Activated CD8-positive, alpha-beta memory T cell treated with anti-CD3 and anti-CD28 coated beads, Interleukin-2, amount 10 ng/mL, durations not matched to agents 7 days and 5 days (primary cell): ENCODE data around the gene MAD2L2. TPM values are rescaled to one million over a fixed set of nuclear protein-coding genes. Genes with fewer than 3 reads are reported as not detected.

ENCODE experiments used
- ATAC-seq: fragments of 150-1000 bp; cut with Tn5 transposase; one replicate; pipeline ENCODE4 v1.10.0; 2021; ENCODE audit warnings: moderate library complexity
- CTCF ChIA-PET: fragments of 350-600 bp; sonication (Branson Sonifier 250); formaldehyde crosslinking; loops from one replicate; lab custom pipeline; 2021; ENCODE audit warnings: antibody characterized with exemption; lab: Charles Lee
- DNase-seq: peaks from one replicate; pipeline ENCODE4 v3.0.0-alpha.2; 2020
- H3K27ac Mint-ChIP-seq: one replicate; pipeline ENCODE4 v1.8.0; 2021; ENCODE audit warnings: mild to moderate bottlenecking, mixed read lengths
- H3K27me3 Mint-ChIP-seq: one replicate; pipeline ENCODE4 v1.8.0; 2021; ENCODE audit warnings: mixed read lengths
- H3K36me3 Mint-ChIP-seq: one replicate; pipeline ENCODE4 v1.8.0; 2021; ENCODE audit warnings: mild to moderate bottlenecking, mixed read lengths
- H3K4me1 Mint-ChIP-seq: one replicate; pipeline ENCODE4 v1.8.0; 2021; ENCODE audit warnings: mixed read lengths
- H3K4me3 Mint-ChIP-seq: one replicate; pipeline ENCODE4 v1.8.0; 2021; ENCODE audit warnings: mild to moderate bottlenecking, moderate library complexity, mixed read lengths
- H3K9me3 Mint-ChIP-seq: one replicate; pipeline ENCODE4 v1.8.0; 2022; ENCODE audit warnings: low read depth, mixed read lengths
- total RNA-seq, 2 experiments: library from RNA; stranded (reverse); gene quantifications; one replicate each; pipeline ENCODE4 v1.2.3, GENCODE V29; 2021

Gene MAD2L2
- total RNA-seq, 2 experiments from 2014 or later, result 85.4 to 94.8 TPM

GRCh38 chr1:11719313-11720032 lies 38.5 kb upstream of the MAD2L2 start:
- no peaks in the 10 kb centered on the region for H3K9me3 Mint-ChIP-seq
- peaks cover 3% of the 10 kb centered on the region for H3K27me3 Mint-ChIP-seq
- peaks cover 16% of the 10 kb centered on the region for H3K4me1 Mint-ChIP-seq
- ATAC-seq, result peak; percentile 92
- CTCF ChIA-PET, result interaction anchor here (1.0 to 9.6 kb wide), 24 partner anchors 9 to 682 kb away, joined by 3 to 214 read pairs (median 12); partner anchors contain the start of genes AGTRAP, ANGPTL7, DISP3 and DRAXIN
- peak; percentile 89 for DNase-seq
- peak overlapping the region; percentile 96 for H3K27ac Mint-ChIP-seq
- no peaks in the 10 kb centered on the region for H3K36me3 Mint-ChIP-seq
- peak overlapping the region; percentile 72 for H3K4me3 Mint-ChIP-seq

GRCh38 chr1:11714831-11715575 lies 34.1 kb upstream of the MAD2L2 start:
- Mint-ChIP-seq H3K27ac (no peak overlapping the region), H3K36me3 (no peaks in the 10 kb centered on the region), H3K4me3 (no peak overlapping the region), H3K4me1 (peaks cover 13% of the 10 kb centered on the region), H3K27me3 (peaks cover 4% of the 10 kb centered on the region), H3K9me3 (no peaks in the 10 kb centered on the region)
- DNase-seq (no peak), ATAC-seq (no peak)
- CTCF ChIA-PET, result interaction anchor here (1.1 to 2.1 kb wide), 3 partner anchors 50 to 73 kb away, joined by 3 to 6 read pairs (median 6); no protein-coding TSS in a partner anchor

DNA sequence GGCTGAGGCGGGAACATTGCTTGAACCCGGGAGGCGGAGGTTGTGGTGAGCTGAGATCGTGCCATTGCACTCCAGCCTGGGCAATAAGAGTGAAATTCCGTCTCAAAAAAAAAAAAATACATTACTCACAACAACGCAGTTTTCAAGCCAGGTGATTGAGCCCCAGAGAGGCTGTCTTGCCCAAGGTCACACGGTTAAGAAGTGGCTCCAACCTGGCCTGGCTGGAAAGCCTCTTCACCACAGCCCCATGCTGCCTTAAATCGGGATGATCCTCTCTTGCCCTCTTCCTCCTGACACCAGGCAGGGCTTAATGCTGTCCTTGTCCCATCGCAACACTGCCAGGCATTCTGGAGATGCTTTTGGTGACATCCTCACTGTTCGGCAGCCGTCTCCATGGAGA lies 32.1 kb upstream of the MAD2L2 start:
- CTCF ChIA-PET, result no interaction called here
- Mint-ChIP-seq H3K27ac (no peak overlapping the region), H3K4me1 (no peaks in the 10 kb centered on the region), H3K9me3 (no peaks in the 10 kb centered on the region), H3K4me3 (no peak overlapping the region), H3K27me3 (peaks cover 14% of the 10 kb centered on the region), H3K36me3 (no peaks in the 10 kb centered on the region)
- no peak for ATAC-seq
- DNase-seq, result no peak

- no peak for DNase-seq
- ATAC-seq, result no peak
- CTCF ChIA-PET, result no interaction called here
- Mint-ChIP-seq H3K9me3 (no peaks in the 10 kb centered on the region), H3K27ac (no peak overlapping the region), H3K4me3 (no peak overlapping the region), H3K36me3 (no peaks in the 10 kb centered on the region), H3K4me1 (no peaks in the 10 kb centered on the region), H3K27me3 (peaks cover 14% of the 10 kb centered on the region)
Measured at GRCh38 chr1:11712285-11712684, 31.3 kb upstream of the MAD2L2 start.

DNA sequence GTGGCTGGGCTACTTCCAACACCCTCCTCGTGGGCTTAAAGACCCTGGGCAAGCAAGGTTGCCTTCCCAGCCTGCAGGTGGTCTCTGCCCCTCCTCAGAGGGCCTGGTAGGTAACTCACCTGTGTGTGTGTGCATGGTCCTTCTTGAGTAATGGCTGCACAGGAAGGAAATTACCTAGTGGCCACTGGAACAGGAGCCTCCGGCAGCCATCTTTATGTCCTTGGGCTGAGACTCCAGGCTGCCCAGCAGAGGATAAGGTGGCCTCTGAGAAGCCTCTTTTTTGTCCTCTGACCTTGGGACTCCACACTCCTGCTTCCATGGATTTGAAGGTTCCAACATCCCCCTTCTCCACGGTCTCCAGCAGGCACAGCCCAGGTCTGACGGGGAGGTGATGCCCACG lies 30.5 kb upstream of the MAD2L2 start:
- no peaks in the 10 kb centered on the region for H3K4me1 Mint-ChIP-seq
- CTCF ChIA-PET, result interaction anchor here (1.2 to 4.2 kb wide), 4 partner anchors 8 to 69 kb away, joined by 3 to 23 read pairs (median 11); partner anchors contain the start of gene FBXO6
- H3K36me3 Mint-ChIP-seq, result no peaks in the 10 kb centered on the region
- no peak overlapping the region for H3K27ac Mint-ChIP-seq
- ATAC-seq (no peak), DNase-seq (no peak)
- no peaks in the 10 kb centered on the region for H3K9me3 Mint-ChIP-seq
- H3K4me3 Mint-ChIP-seq, result no peak overlapping the region
- H3K27me3 Mint-ChIP-seq, result peaks cover 14% of the 10 kb centered on the region

DNA sequence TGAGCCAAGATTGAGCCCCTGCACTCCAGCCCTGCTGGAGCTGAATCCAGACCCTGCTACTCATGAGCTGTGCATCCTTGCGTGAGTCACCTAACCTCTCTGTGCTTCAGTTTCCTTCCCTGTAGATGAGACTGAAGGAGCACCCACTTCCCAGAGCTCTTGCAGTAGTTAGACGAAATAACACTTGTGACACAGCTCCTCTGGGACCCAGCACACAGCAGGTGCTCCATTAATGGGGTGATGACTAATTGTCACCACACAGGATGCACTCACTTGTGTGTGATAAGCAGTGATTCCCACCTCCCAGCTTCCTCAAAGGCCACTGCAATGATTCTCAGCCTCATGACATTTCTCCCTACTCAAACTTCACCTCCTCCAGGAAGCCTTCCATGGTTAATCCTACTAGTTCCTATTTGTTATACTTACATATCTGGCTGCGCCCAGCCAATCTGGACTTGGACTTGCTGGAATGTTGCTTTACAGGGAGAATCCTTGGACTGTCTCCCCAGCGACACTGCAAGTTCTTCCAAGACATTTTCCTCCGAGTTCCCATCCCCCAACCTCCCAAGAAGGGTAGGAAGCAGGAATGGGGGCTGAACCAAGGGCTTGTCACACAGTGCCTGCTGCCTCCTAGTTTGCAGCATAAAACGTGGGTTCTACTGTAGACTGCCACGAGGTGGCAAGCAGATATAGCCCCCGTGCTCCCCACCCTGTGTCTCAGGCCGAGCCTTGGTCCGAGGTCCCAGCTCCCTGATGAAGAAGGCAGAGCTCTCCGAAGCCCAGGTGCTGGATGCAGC lies 27.8 kb upstream of the MAD2L2 start:
- CTCF ChIA-PET, result interaction anchor here (1.4 to 4.2 kb wide), 4 partner anchors 11 to 63 kb away, joined by 5 to 23 read pairs (median 14); partner anchors contain the start of gene FBXO6
- DNase-seq (no peak), ATAC-seq (no peak)
- no peak overlapping the region for H3K27ac Mint-ChIP-seq
- H3K9me3 Mint-ChIP-seq, result no peaks in the 10 kb centered on the region
- H3K4me3 Mint-ChIP-seq, result no peak overlapping the region
- peaks cover 31% of the 10 kb centered on the region for H3K27me3 Mint-ChIP-seq
- H3K36me3 Mint-ChIP-seq, result no peaks in the 10 kb centered on the region
- H3K4me1 Mint-ChIP-seq, result no peaks in the 10 kb centered on the region

DNA sequence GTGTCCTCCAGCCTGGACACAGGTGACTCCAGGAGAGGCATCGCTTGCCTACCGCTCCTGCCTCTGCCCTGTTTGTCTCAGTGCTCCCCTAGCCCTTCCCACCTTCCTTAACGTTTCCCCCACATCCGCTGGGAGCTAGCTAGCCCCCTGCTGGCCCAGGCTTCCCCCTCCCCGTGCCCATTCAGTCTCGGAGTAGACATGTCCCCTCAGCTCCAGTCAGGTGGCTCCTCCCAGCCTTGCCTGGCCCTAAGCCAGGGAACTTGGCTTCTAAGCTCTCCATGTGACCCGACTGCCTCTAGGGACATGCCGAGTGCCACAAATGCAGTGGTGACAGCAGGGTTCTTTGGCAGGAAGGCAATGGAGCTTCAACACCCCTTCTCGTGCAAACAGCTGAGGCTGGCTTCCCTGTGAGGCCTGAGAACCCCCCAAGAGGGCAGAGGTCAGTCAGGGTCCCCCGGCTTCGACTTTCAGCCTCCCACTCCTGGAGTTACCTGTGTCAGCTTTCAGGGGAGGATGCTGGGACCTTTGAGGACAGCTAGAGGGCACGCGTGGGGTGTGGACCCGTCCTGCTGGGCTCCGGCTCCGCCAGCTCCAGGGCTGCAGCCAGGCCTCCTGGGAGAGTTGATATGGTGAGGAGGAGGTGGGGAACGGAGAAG lies 26.8 kb upstream of the MAD2L2 start:
- H3K36me3 Mint-ChIP-seq, result no peaks in the 10 kb centered on the region
- DNase-seq (no peak), ATAC-seq (no peak)
- H3K9me3 Mint-ChIP-seq, result no peaks in the 10 kb centered on the region
- CTCF ChIA-PET, result interaction anchor here (0.7 to 4.2 kb wide), 3 partner anchors 12 to 44 kb away, joined by 3 to 23 read pairs (median 11); partner anchors contain the start of gene FBXO6
- H3K27me3 Mint-ChIP-seq, result peaks cover 36% of the 10 kb centered on the region
- no peaks in the 10 kb centered on the region for H3K4me1 Mint-ChIP-seq
- H3K4me3 Mint-ChIP-seq, result no peak overlapping the region
- no peak overlapping the region for H3K27ac Mint-ChIP-seq

DNA sequence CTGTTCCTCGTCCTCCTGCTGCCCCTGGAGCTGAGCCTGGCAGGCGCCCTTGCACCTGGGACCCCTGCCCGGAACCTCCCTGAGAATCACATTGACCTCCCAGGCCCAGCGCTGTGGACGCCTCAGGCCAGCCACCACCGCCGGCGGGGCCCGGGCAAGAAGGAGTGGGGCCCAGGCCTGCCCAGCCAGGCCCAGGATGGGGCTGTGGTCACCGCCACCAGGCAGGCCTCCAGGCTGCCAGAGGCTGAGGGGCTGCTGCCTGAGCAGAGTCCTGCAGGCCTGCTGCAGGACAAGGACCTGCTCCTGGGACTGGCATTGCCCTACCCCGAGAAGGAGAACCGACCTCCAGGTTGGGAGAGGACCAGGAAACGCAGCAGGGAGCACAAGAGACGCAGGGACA lies 25.3 kb upstream of the MAD2L2 start:
- Mint-ChIP-seq H3K27ac (no peak overlapping the region), H3K36me3 (no peaks in the 10 kb centered on the region), H3K9me3 (no peaks in the 10 kb centered on the region), H3K27me3 (peaks cover 32% of the 10 kb centered on the region), H3K4me3 (no peak overlapping the region), H3K4me1 (no peaks in the 10 kb centered on the region)
- DNase-seq, result no peak
- CTCF ChIA-PET, result no interaction called here
- ATAC-seq, result no peak

- CTCF ChIA-PET, result no interaction called here
- no peak for ATAC-seq
- no peak for DNase-seq
- Mint-ChIP-seq H3K4me3 (no peak overlapping the region), H3K4me1 (no peaks in the 10 kb centered on the region), H3K27ac (no peak overlapping the region), H3K36me3 (no peaks in the 10 kb centered on the region), H3K27me3 (peaks cover 32% of the 10 kb centered on the region), H3K9me3 (no peaks in the 10 kb centered on the region)
Measured at GRCh38 chr1:11705596-11705995, 24.6 kb upstream of the MAD2L2 start.

DNA sequence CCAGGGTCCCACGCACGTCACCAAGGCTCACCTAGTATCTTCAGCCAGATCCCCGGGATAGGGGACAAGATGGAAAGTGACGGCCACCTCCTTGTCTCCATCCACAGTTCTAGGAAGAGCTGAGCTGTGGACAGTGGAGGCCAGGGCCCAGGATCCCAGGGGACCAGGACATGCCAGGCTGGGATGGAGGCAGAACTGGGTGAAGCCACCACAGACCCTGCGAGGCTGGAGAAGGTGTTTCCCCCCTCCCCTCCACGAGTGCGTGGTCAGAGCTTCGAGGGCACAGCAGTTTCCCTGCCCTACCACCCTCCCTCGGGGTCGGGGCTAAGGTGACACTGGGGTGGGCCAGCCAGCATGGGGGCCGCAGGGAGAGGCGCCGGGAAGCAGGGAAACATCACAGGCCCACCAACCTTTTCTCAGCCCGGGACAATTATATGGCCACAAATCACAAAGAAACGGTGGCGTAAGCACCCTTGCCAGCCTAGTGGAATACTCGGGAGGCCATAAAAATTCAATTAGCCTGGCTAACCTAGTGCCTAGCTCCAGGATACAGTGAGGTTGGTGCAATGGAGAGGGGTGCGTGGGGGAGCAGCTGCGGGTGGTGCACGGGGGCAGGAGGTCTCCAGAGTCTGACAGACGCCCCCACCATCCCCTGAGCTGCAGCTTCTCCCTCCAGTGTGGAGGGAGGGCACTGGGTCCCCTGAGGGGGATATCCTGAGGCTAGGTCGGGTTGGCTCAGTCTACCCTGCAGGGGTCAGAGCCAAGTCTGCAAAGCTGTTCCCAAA lies 23.9 kb upstream of the MAD2L2 start:
- H3K27ac Mint-ChIP-seq, result no peak overlapping the region

DNA sequence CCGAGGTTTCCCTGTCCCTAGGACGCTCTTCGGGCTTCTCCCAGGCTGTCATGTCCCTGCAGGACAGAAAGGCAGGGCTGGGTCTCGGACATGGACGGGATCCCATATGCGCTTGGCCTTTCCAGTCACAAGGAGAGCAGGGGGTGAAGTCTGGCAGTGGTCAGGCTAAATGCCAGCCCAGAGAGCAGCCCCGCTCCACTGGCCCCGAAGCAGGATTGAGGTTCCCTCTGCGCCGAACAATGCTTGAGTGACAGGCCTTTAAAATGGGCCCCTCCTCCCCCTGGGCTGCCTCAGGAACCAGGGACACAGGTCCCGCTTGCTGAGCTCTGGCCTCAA lies 23.2 kb upstream of the MAD2L2 start:
- DNase-seq (no peak), ATAC-seq (no peak)
- CTCF ChIA-PET, result interaction anchor here (1.4 to 1.5 kb wide), 3 partner anchors 11 to 40 kb away, joined by 3 to 5 read pairs (median 3); no protein-coding TSS in a partner anchor
- H3K36me3 Mint-ChIP-seq, result no peaks in the 10 kb centered on the region
- H3K9me3 Mint-ChIP-seq, result no peaks in the 10 kb centered on the region
- H3K4me1 Mint-ChIP-seq, result no peaks in the 10 kb centered on the region
- H3K27me3 Mint-ChIP-seq, result peaks cover 30% of the 10 kb centered on the region
- no peak overlapping the region for H3K27ac Mint-ChIP-seq
- no peak overlapping the region for H3K4me3 Mint-ChIP-seq

More for the DNA sequence above, 23.9 kb upstream of the MAD2L2 start:
- Mint-ChIP-seq H3K9me3 (no peaks in the 10 kb centered on the region), H3K4me3 (no peak overlapping the region), H3K27me3 (peaks cover 32% of the 10 kb centered on the region), H3K36me3 (no peaks in the 10 kb centered on the region), H3K4me1 (no peaks in the 10 kb centered on the region)
- no peak for ATAC-seq
- no peak for DNase-seq
- CTCF ChIA-PET, result interaction anchor here (1.4 to 1.5 kb wide), 3 partner anchors 12 to 40 kb away, joined by 3 to 5 read pairs (median 3); no protein-coding TSS in a partner anchor
